ENCODE data around the gene GFM2. TPM values are rescaled to one million over a fixed set of nuclear protein-coding genes. Genes with fewer than 3 reads are reported as not detected.
"Not testable (repeated sequence)": the region's sequence is repeated elsewhere in the genome, so short reads cannot be mapped to it uniquely, and the experiment has no call there.

The GFM2 gene
- polyA plus RNA-seq, 1 of the 3 experiments (the other 2 are of a cell fraction): 29.5 TPM

DNA sequence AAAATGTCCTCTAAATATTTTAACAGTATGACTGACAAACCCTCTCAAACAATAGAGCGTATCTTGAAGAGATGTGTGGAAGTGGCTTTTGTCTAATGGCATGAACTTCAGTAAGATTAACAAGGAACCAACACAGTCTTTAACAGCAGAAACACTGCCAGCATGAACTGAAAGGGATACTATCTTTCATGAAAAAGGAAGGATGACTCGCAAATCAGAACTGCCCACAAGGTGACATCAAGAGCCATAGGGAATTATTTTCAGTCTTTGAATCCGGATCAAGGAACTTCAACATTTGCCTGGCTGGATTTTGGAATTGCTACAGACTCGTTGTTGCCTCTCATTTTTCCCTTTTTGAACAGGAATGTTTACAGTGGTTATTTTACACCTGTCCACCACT lies 87.0 kb downstream of the GFM2 start:
- ChIA-PET POLR2A (no interaction called here), CTCF (interaction anchor here (1.0 kb wide), 1 partner anchor 31 kb away, joined by 5 read pairs; no protein-coding TSS in a partner anchor)
- DNase-seq: no peak
- no peak overlapping the region for H3K4me2 ChIP-seq
- no peaks in the 10 kb centered on the region for H3F3A ChIP-seq (replicated peaks; ENCODE audit: insufficient read depth)
- 38% methylated on average over 4 of the region's 4 CpGs for WGBS (ENCODE audit: low lambda C conversion rate)
- no peaks in the 10 kb centered on the region for H3K27me3 ChIP-seq (ENCODE audit: insufficient read depth)
- H3K9me2 ChIP-seq: no peaks in the 10 kb centered on the region
- peaks cover 0 to 3% of the 10 kb centered on the region in 2 experiments; a peak in 1 of 4 replicates for H3K4me1 ChIP-seq (ENCODE audit: control insufficient read depth in 1 of 2, insufficient read depth in 2 of 2, low read depth in 1 of 2, low read length in 1 of 2)
- no peaks in the 10 kb centered on the region for H4K20me1 ChIP-seq (ENCODE audit: insufficient read depth)
- H3K9me3 ChIP-seq: no peaks in the 10 kb centered on the region
- H2AFZ ChIP-seq (ENCODE audit: low read depth): peak overlapping the region; percentile 1; the same call in 1 of the 2 replicates
- TF ChIP-seq TCF12 (IDR thresholded peaks at IDR 0.05) (peak; percentile 10; the same call in 1 of the 2 replicates), PBX3 (IDR thresholded peaks at IDR 0.05) (peak; percentile 49; the same call in 1 of the 2 replicates), FOXM1 (IDR thresholded peaks at IDR 0.05; ENCODE audit: low read depth) (no peak)
- no peak overlapping the region for H3K9ac ChIP-seq
- H3K4me3 ChIP-seq (ENCODE audit: low read depth in 2 of 2, low read length in 1 of 2): no peak overlapping the region
- H3K36me3 ChIP-seq (replicated peaks in 1 of 2; ENCODE audit: control insufficient read depth in 1 of 2, insufficient read depth in 2 of 2, low read length in 1 of 2): no peaks in the 10 kb centered on the region
- no peak overlapping the region; a peak in 1 of 4 replicates for H3K27ac ChIP-seq (ENCODE audit: low read depth in 2 of 2, low read length in 1 of 2)
- H3K79me2 ChIP-seq (ENCODE audit: insufficient read depth): no peaks in the 10 kb centered on the region

DNA sequence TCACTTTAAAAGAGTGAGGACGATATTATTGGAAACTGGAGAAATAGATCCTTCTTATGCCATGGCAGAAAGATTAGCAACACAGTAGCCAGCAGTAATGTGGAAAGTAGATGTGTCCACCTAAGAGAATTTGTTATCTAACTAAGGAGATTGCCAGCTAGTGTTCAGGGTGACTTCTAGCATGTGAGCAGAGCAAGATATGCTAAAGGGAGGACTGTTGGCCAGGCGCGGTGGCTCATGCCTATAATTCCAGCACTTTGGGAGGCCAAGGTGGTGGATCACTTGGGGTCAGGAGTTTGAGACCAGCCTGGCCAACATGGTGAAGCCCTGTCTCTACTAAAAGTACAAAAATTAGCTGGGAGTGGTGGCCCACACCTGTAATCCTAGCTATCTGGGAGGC lies 87.6 kb downstream of the GFM2 start:
- H3K4me1 ChIP-seq (ENCODE audit: control insufficient read depth in 1 of 2, insufficient read depth in 2 of 2, low read depth in 1 of 2, low read length in 1 of 2); POLR2A ChIA-PET; H3K79me2 ChIP-seq (ENCODE audit: insufficient read depth); H3K4me3 ChIP-seq (ENCODE audit: low read depth in 2 of 2, low read length in 1 of 2); H3K9me3 ChIP-seq; H3F3A ChIP-seq (replicated peaks; ENCODE audit: insufficient read depth); H3K36me3 ChIP-seq (replicated peaks in 1 of 2; ENCODE audit: control insufficient read depth in 1 of 2, insufficient read depth in 2 of 2, low read length in 1 of 2); H3K4me2 ChIP-seq; H2AFZ ChIP-seq (ENCODE audit: low read depth); CTCF ChIA-PET; H3K27me3 ChIP-seq (ENCODE audit: insufficient read depth); H4K20me1 ChIP-seq (ENCODE audit: insufficient read depth); DNase-seq; H3K9me2 ChIP-seq; H3K27ac ChIP-seq (ENCODE audit: low read depth in 2 of 2, low read length in 1 of 2); H3K9ac ChIP-seq: not testable (repeated sequence)
- WGBS (ENCODE audit: low lambda C conversion rate): 81% methylated on average over 3 of the region's 3 CpGs

- DNase-seq; H3K9me3 ChIP-seq; H4K20me1 ChIP-seq (ENCODE audit: insufficient read depth); H3K27me3 ChIP-seq (ENCODE audit: insufficient read depth); H3K27ac ChIP-seq (ENCODE audit: low read depth in 2 of 2, low read length in 1 of 2); H3K9ac ChIP-seq; H3K36me3 ChIP-seq (replicated peaks in 1 of 2; ENCODE audit: control insufficient read depth in 1 of 2, insufficient read depth in 2 of 2, low read length in 1 of 2); H3K4me3 ChIP-seq (ENCODE audit: low read depth in 2 of 2, low read length in 1 of 2); H3K4me1 ChIP-seq (ENCODE audit: control insufficient read depth in 1 of 2, insufficient read depth in 2 of 2, low read depth in 1 of 2, low read length in 1 of 2); H3K4me2 ChIP-seq; H3K79me2 ChIP-seq (ENCODE audit: insufficient read depth); H2AFZ ChIP-seq (ENCODE audit: low read depth); H3F3A ChIP-seq (replicated peaks; ENCODE audit: insufficient read depth); POLR2A ChIA-PET; H3K9me2 ChIP-seq: not testable (repeated sequence)
- 88% methylated on average over 3 of the region's 3 CpGs for WGBS (ENCODE audit: low lambda C conversion rate)
- CTCF ChIA-PET: interaction anchor here (1.6 kb wide), 1 partner anchor 88 kb away, joined by 5 read pairs; the partner anchor contains the start of genes GFM2 and NSA2
These were observed 88.8 kb downstream of the GFM2 start for GRCh38 chr5:74678123-74678522.

DNA sequence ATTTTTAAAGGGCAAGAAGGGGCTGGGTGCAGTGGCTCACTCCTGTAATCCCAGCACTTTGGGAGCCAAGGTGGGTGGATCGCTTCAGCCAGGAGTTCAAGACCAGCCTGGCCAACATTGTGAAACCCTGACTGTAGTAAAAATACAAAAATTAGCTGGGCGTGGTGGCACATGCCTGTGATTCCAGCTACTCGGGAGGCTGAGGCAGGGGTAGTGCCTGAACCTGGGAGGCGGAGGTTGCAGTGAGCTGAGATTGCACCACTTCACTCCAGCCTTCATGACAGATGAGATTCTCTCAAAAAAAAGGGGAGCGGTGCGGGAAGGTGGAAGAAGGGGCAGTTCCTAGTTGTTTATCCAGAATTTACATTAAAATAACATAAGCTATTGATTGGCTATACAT lies 90.5 kb downstream of the GFM2 start:
- H3K36me3 ChIP-seq (replicated peaks in 1 of 2; ENCODE audit: control insufficient read depth in 1 of 2, insufficient read depth in 2 of 2, low read length in 1 of 2); DNase-seq; H3K27ac ChIP-seq (ENCODE audit: low read depth in 2 of 2, low read length in 1 of 2); H3K9me3 ChIP-seq; H4K20me1 ChIP-seq (ENCODE audit: insufficient read depth); POLR2A ChIA-PET; H3K79me2 ChIP-seq (ENCODE audit: insufficient read depth); H2AFZ ChIP-seq (ENCODE audit: low read depth); H3K9me2 ChIP-seq; H3K9ac ChIP-seq; H3K27me3 ChIP-seq (ENCODE audit: insufficient read depth); H3F3A ChIP-seq (replicated peaks; ENCODE audit: insufficient read depth); H3K4me2 ChIP-seq; H3K4me3 ChIP-seq (ENCODE audit: low read depth in 2 of 2, low read length in 1 of 2): not testable (repeated sequence)
- H3K4me1 ChIP-seq (ENCODE audit: control insufficient read depth in 1 of 2, insufficient read depth in 2 of 2, low read depth in 1 of 2, low read length in 1 of 2): peaks cover 0 to 19% of the 10 kb centered on the region in 2 experiments; a peak in 2 of 4 replicates
- CTCF ChIA-PET: interaction anchor here (1.3 to 1.7 kb wide), 3 partner anchors 9 to 243 kb away, joined by 3 to 5 read pairs (median 4); partner anchors contain the start of genes GFM2 and NSA2
- WGBS (ENCODE audit: low lambda C conversion rate): 93% methylated on average over 6 of the region's 6 CpGs
